Cerebellar cortex (tissue), 1 donor: ENCODE results near the gene ANO10.
"Not testable (repeated sequence)": the region's sequence is repeated elsewhere in the genome, so short reads cannot be mapped to it uniquely, and the experiment has no call there.

ENCODE experiments used
- DNase-seq: peaks from one replicate; pipeline ENCODE4 v3.0.0-alpha.2; 2015; ENCODE audit warnings: low spot score

ANO10 gene

GRCh38 chr3:43580181-43580580 is 41.6 kb downstream of the ANO10 start:
- no peak for DNase-seq

DNA sequence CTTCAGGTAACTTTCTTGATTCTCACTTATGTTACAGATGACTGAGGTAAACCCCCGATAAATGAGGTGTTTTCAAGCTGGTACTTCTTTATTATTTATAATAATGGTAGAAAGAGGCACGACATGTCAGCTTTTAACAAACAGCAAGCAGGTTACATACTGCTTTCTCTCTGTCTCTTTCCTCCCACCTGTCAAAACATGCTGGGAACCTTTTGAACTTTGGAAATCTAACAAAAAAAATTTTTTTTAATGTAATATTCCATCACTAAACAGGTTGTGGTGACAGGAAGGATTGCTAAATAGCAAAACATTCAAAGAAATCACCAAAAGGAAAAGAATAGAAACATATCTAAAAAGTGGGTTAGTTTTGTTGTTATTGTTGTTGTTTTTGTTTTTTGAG is 48.2 kb downstream of the ANO10 start:
- DNase-seq, result no peak

- DNase-seq, result not testable (repeated sequence)
These were observed 56.0 kb downstream of the ANO10 start for GRCh38 chr3:43565661-43566341.

DNA sequence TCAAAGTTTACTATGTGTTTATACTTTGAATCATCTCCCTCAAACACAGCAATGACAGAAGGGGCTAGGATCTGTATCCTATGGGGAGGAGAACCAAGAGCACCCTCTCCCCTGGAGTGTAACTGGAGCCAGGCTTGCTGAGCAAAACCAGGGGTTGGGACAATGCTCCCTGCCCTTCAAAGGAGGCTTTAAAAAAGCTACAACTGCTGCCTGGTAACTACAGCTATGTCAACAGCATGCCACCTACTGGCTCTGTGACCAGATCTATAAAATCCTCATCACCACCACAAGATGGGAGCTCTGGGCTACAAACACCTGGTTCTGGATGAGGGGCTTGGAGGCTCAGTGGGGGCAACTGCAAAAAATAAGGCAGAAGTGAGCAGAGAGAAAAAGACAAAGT is 61.9 kb downstream of the ANO10 start:
- no peak for DNase-seq

DNA sequence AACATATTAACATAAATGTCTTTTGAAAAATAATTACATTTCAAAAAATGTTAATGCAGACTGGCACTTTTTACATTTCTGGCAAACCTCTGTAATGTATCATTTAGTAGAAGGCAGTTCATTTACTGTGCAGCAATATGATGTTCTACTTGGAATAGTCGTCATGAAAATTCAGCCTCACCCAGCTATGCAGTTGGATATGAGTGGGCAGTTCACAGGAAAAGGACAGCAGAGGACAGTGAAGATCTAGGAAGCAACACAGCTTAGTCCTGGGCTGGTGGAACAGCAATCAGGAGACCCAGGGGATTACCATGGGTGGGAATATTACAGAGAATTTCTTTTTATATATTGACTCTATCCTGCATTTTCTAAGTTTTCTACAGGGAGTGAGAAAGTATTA is 63.6 kb downstream of the ANO10 start:
- DNase-seq, result no peak

GRCh38 chr3:43549626-43550290 is 72.1 kb downstream of the ANO10 start:
- DNase-seq, result no peak

- peak; percentile 59 for DNase-seq
These were observed 77.5 kb downstream of the ANO10 start for GRCh38 chr3:43544277-43544676.

DNA sequence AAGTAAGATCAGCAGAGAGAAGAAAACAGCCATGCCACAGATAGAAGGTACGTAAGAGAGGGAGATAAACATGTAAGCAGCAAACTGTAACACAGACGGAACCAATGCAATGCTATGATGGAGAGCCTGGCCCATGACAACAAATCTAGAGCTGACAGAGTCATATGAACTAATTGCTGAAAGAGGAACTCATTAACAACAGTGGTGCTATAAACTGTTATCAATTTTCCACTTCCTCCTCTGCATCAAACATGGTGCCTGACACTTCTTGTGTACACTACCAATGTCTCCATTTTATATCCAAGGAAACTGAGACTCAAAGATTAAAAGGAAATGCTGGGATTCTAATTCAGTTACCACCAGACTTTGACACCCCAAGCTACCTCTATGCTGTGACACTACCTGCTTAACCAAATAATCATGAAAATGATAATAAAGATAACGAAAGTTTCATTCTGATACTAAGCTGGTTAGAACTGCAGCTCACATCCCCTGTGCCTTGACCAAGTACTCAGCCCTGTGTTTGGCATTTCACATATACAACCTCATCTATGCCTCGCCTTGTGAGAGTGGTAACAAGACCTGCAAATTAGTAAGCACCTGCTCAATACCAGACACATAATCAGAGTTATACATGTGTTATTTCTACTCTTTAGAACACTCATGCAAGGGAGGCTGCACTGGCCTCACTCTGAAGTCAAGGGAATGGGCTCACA is 79.3 kb downstream of the ANO10 start:
- DNase-seq, result no peak

GRCh38 chr3:43540624-43541023 is 81.2 kb downstream of the ANO10 start:
- DNase-seq, result no peak

GRCh38 chr3:43539321-43539720 is 82.5 kb downstream of the ANO10 start:
- no peak for DNase-seq

DNA sequence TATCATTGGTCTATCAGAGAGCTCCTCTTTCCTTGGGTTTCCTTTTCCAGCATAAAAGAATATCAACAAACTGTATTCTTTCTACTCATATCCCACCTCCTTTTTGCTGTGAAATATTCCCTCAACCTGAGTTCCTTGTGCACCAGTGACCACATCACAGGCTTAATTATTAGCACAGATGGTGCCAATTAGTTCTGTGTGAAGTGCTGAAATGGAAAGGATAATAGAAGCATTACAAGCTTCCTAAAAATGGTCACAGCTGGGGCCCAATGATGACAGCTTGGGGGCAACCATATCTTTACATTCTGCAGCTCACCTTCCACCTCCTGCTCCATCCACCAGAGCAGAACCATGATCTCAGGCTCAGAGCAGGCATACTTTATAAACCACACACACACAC is 84.6 kb downstream of the ANO10 start:
- peak; percentile 57 for DNase-seq

DNA sequence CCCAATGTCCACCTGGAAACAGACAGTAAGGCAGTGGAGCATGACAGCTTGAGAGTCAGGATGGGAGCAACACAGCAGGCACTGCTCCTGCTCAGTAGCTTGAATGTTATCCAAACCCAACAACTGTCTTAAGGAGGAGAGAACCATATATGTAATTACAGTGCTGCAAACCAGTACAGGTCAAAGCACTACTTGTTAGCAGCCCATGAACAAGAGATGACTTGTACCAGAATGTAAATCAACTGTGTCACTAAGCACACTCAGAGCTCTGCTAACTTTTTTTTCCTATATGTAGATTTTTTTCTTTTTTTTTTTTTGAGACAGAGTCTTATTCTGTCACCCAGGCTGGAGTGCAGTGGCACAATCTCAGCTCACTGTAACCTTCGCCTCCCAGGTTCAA is 87.1 kb downstream of the ANO10 start:
- no peak for DNase-seq

DNA sequence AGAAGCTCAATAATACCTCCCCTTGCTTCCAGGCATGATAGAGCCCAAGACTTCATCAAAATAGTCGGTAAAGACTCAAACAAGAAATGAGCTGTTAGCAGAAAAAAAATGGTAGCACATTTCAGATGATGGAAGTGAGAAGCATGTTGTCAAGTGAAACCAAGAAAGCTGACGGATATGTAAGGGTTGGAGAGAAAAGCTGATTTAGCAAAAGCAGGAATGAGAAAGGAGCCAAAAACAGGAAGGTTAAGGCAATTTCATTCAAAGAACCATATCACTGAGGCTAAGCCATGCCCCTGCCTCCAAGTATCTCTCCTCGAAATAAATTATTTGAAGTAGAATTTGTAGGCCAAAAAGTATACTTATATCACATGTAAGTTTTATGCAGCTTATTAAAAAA is 88.8 kb downstream of the ANO10 start:
- DNase-seq, result no peak

DNA sequence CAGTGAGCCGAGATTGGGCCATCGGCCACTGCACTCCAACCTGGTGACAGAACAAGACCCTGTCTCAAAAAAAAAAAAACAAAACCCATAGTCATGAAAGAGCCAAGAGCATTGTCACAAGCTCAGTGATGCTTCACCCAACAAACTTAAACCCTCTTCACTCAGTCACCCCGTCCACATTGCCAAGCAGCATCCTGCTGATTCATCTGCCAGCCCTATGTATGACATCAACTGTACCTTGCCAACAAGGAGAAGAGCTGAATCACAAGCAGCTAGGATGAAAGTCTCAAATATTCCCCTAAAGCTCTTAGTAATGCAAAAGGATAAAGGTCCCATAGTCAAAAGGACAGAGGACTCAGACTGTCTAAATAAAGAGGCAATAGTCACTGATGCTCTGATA is 90.0 kb downstream of the ANO10 start:
- peak; percentile 16 for DNase-seq

DNA sequence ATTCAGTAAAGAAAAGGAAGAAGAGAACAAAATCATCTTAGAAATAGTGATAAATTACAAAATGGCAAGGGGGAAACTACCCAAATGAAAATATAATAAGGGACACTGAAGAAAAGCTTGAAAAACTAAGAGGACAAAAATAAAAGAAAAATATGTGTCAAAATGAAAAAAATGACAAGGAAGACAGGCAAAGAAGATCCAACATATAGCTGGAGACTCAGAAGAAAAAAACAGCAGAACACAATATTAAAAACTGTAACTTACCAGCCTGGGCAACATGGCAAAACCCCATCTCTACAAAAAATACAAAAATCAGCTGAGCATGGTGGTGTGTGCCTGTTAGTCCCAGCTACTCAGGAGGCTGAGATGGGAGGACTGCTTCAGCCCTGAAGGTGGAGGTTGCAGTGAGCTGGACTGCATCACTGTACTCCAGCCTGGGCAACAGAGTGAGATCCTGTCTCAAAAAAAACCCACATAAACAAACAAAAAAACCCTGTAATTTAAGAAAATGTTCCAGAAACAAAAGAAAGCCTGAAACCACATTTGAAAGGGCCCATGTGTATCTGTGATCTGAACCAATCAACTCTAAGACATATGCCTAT is 93.2 kb downstream of the ANO10 start:
- DNase-seq, result no peak

GRCh38 chr3:43526956-43527355 is 94.9 kb downstream of the ANO10 start:
- no peak for DNase-seq

- peak; percentile 12 for DNase-seq
These were observed 95.7 kb downstream of the ANO10 start for GRCh38 chr3:43525941-43526607.

- no peak for DNase-seq
These were observed 96.4 kb downstream of the ANO10 start for GRCh38 chr3:43525386-43525785.

DNA sequence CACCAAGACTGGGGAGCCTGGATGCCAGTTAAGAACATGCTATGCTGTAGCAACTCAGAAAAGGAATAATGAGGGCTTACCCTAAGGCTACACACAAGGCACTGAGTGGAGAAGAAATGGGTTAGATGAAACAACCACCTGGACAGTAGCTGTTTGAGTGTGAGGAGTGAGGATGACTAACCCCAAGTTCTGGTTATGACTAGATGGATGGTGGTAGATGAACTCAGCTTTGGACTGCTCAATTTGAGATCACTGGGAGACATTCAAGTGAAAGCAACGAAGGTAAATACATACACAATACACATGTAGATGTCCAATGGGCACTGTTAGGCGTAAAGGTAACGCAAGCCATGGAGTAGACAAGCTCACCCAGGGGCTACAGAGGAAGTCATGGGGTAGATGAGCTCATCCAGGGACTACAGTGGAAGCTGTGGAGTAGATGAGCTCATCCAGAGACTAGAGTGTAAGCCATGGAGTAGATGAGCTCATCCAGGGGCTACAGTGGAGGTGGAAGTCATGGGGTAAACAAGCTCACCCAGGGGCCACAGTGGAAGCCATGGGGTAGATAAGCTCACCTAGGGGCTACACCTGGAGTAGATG is 98.3 kb downstream of the ANO10 start:
- DNase-seq, result no peak

- no peak for DNase-seq
These were observed 99.0 kb downstream of the ANO10 start for GRCh38 chr3:43522727-43523362.

DNA sequence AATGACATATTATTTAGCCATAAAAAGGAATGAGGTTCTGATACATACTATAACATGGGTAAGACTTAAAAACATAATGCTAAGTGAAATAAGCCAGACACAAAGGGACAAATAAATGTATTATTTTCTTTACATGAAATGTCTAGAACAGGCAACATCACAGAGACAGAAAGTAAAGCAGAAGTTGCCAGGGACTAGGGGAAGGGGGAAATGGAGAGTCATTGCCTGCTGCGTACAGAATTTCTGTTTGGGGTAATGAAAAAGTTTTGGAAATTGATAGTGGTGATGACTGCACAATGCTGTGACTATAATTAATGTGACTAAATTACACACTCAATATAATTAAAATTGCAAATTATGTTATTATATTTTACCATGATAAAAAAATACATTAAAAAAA is 99.9 kb downstream of the ANO10 start:
- DNase-seq, result no peak
